ENCODE data around the gene NUDT22.

NUDT22 gene

GRCh38 chr11:64258946-64259532, 33.0 kb downstream of the NUDT22 start:
- H3K4me2 ChIP-seq, result no peak overlapping the region
- H3K27ac ChIP-seq, result no peak overlapping the region
- H4K20me1 ChIP-seq, result peaks cover 11% of the 10 kb centered on the region
- H3K4me1 ChIP-seq, result peaks cover 19% of the 10 kb centered on the region
- H3K9ac ChIP-seq, result no peak overlapping the region
- peaks cover 98% of the 10 kb centered on the region for H3K36me3 ChIP-seq
- no peak for TF ChIP-seq Cebpa-rat (IDR thresholded peaks at IDR 0.05)
- H3K27me3 ChIP-seq, result no peaks in the 10 kb centered on the region
- H3K9me3 ChIP-seq, result no peaks in the 10 kb centered on the region
- H3K4me3 ChIP-seq, result no peak overlapping the region

- TF ChIP-seq Cebpa-rat (IDR thresholded peaks at IDR 0.05), result no peak
- peaks cover 20% of the 10 kb centered on the region for H3K4me1 ChIP-seq
- no peaks in the 10 kb centered on the region for H3K9me3 ChIP-seq
- peaks cover 96% of the 10 kb centered on the region for H3K36me3 ChIP-seq
- H3K4me3 ChIP-seq, result no peak overlapping the region
- no peak overlapping the region for H3K4me2 ChIP-seq
- peaks cover 5% of the 10 kb centered on the region; the same call in 1 of the 2 replicates for H4K20me1 ChIP-seq
- H3K27ac ChIP-seq, result no peak overlapping the region
- no peaks in the 10 kb centered on the region for H3K27me3 ChIP-seq
- no peak overlapping the region for H3K9ac ChIP-seq
These were observed 33.5 kb downstream of the NUDT22 start for GRCh38 chr11:64259533-64260067.

GRCh38 chr11:64260147-64260708, 34.2 kb downstream of the NUDT22 start:
- Histone ChIP-seq H4K20me1 (no peaks in the 10 kb centered on the region; the same call in 1 of the 2 replicates), H3K4me2 (no peak overlapping the region), H3K9ac (no peak overlapping the region), H3K4me1 (peaks cover 26% of the 10 kb centered on the region), H3K27me3 (no peaks in the 10 kb centered on the region), H3K4me3 (no peak overlapping the region), H3K9me3 (no peaks in the 10 kb centered on the region), H3K27ac (no peak overlapping the region), H3K36me3 (peaks cover 92% of the 10 kb centered on the region)
- no peak for TF ChIP-seq Cebpa-rat (IDR thresholded peaks at IDR 0.05)

- no peak overlapping the region for H3K4me3 ChIP-seq
- peaks cover 40% of the 10 kb centered on the region for H3K4me1 ChIP-seq
- H3K27ac ChIP-seq, result no peak overlapping the region
- H3K9ac ChIP-seq, result no peak overlapping the region
- no peaks in the 10 kb centered on the region for H4K20me1 ChIP-seq
- no peak for TF ChIP-seq Cebpa-rat (IDR thresholded peaks at IDR 0.05)
- H3K36me3 ChIP-seq, result peaks cover 87% of the 10 kb centered on the region
- no peaks in the 10 kb centered on the region for H3K27me3 ChIP-seq
- H3K9me3 ChIP-seq, result no peaks in the 10 kb centered on the region
- H3K4me2 ChIP-seq, result no peak overlapping the region
These were observed 35.5 kb downstream of the NUDT22 start for GRCh38 chr11:64261556-64262080.

- Histone ChIP-seq H4K20me1 (no peaks in the 10 kb centered on the region), H3K27ac (peak overlapping the region; percentile 100), H3K27me3 (no peaks in the 10 kb centered on the region), H3K9ac (no peak overlapping the region; the same call in 1 of the 2 replicates), H3K4me1 (peaks cover 48% of the 10 kb centered on the region), H3K9me3 (no peaks in the 10 kb centered on the region), H3K4me3 (no peak overlapping the region), H3K36me3 (peaks cover 78% of the 10 kb centered on the region), H3K4me2 (no peak overlapping the region)
- TF ChIP-seq Cebpa-rat (IDR thresholded peaks at IDR 0.05), result no peak
These were observed 36.4 kb downstream of the NUDT22 start for GRCh38 chr11:64262271-64263002.

- Histone ChIP-seq H3K36me3 (peaks cover 70% of the 10 kb centered on the region), H4K20me1 (no peaks in the 10 kb centered on the region), H3K4me2 (peak overlapping the region; percentile 96; the same call in 1 of the 2 replicates), H3K27me3 (no peaks in the 10 kb centered on the region), H3K27ac (peak overlapping the region; percentile 100), H3K9ac (peak overlapping the region; percentile 68; the same call in 1 of the 2 replicates), H3K9me3 (no peaks in the 10 kb centered on the region), H3K4me1 (peaks cover 57% of the 10 kb centered on the region), H3K4me3 (no peak overlapping the region)
- TF ChIP-seq Cebpa-rat (IDR thresholded peaks at IDR 0.05), result no peak
These were observed 37.2 kb downstream of the NUDT22 start for GRCh38 chr11:64263021-64263946.

GRCh38 chr11:64263947-64264317, 37.9 kb downstream of the NUDT22 start:
- Histone ChIP-seq H3K27ac (peak overlapping the region; percentile 100), H3K9me3 (no peaks in the 10 kb centered on the region), H3K4me3 (no peak overlapping the region), H4K20me1 (no peaks in the 10 kb centered on the region), H3K9ac (peak overlapping the region; percentile 68), H3K27me3 (no peaks in the 10 kb centered on the region), H3K4me2 (peak overlapping the region; percentile 96), H3K36me3 (peaks cover 64% of the 10 kb centered on the region), H3K4me1 (peaks cover 63% of the 10 kb centered on the region)
- TF ChIP-seq Cebpa-rat (IDR thresholded peaks at IDR 0.05), result no peak

- Histone ChIP-seq H3K27me3 (no peaks in the 10 kb centered on the region), H3K36me3 (peaks cover 59% of the 10 kb centered on the region), H3K4me1 (peaks cover 65% of the 10 kb centered on the region), H4K20me1 (no peaks in the 10 kb centered on the region), H3K27ac (peak overlapping the region; percentile 100), H3K4me3 (no peak overlapping the region), H3K4me2 (peak overlapping the region; percentile 96), H3K9me3 (no peaks in the 10 kb centered on the region), H3K9ac (peak overlapping the region; percentile 68)
- TF ChIP-seq Cebpa-rat (IDR thresholded peaks at IDR 0.05), result no peak
These were observed 38.3 kb downstream of the NUDT22 start for GRCh38 chr11:64264371-64264852.

Data from BLaER1 (cell line).